Kidney (tissue), 14 donors: Measurements from ENCODE around the gene ZFPL1. TPM values are rescaled to one million over a fixed set of nuclear protein-coding genes. Genes with fewer than 3 reads are reported as not detected.
A peak's percentile ranks its signal among the peaks of the same experiment; 100 is the strongest.

ENCODE experiments used
- DNase-seq, 5 donors: peaks; one replicate each; pipeline ENCODE4 v3.0.0-alpha.2; 2013 to 2020
- FAIRE-seq: peaks from 2 replicates; lab custom pipeline; 2012; peaks lifted over from hg19 to GRCh38; lab: Jason Lieb, UNC
- H3K27ac ChIP-seq, 2 donors: one replicate each; pipeline ENCODE4 v1.7.0; 2013; ENCODE audit warnings: low read depth in 2 of 2, low read length in 2 of 2, inconsistent platforms in 1 of 2
- H3K27me3 ChIP-seq: one replicate; pipeline ENCODE4 v1.7.1; 2013; ENCODE audit warnings: low read length, inconsistent platforms; ENCODE audit not compliant: control insufficient read depth, insufficient read depth
- H3K36me3 ChIP-seq, 3 donors: one replicate each; pipeline versions ENCODE4 v1.7.0 to v1.7.1; 2013; ENCODE audit warnings: low read length in 3 of 3, control low read depth in 1 of 3, inconsistent platforms in 1 of 3; ENCODE audit not compliant: insufficient read depth in 3 of 3, control insufficient read depth in 2 of 3
- H3K4me1 ChIP-seq, 3 donors: one replicate each; pipeline versions ENCODE4 v1.7.0 to v1.7.1; 2013; ENCODE audit warnings: low read length in 3 of 3, inconsistent platforms in 1 of 3, low read depth in 1 of 3; ENCODE audit not compliant: control insufficient read depth in 2 of 3, insufficient read depth in 2 of 3
- H3K4me3 ChIP-seq, 3 donors: one replicate each; pipeline versions ENCODE4 v1.7.0 to v1.8.1; 2013; ENCODE audit warnings: low read length in 3 of 3, control low read depth in 1 of 3, inconsistent platforms in 1 of 3
- H3K9ac ChIP-seq, 3 donors: one replicate each; pipeline versions ENCODE4 v1.7.0 to v1.7.1; 2013; ENCODE audit warnings: low read length in 3 of 3, control low read depth in 1 of 3, inconsistent platforms in 1 of 3
- H3K9me3 ChIP-seq, 3 donors: one replicate each; pipeline versions ENCODE4 v1.7.0 to v1.7.1; 2013; ENCODE audit warnings: low read length in 3 of 3, control low read depth in 1 of 3, inconsistent platforms in 1 of 3; ENCODE audit not compliant: control insufficient read depth in 2 of 3, insufficient read depth in 1 of 3
- CTCF ChIP-seq: IDR thresholded peaks from 3 replicates; pipeline ENCODE4 v1.5.1; 2012; ENCODE audit warnings: mild to moderate bottlenecking, moderate library complexity, borderline replicate concordance; ENCODE audit not compliant: insufficient read depth; ENCODE audit errors: extremely low read depth
- intact Hi-C: fragments of 100-400 bp; cut with DNase I; formaldehyde crosslinking; loops from one replicate; pipeline ENCODE4 v1.11.1; 2022
- polyA plus RNA-seq: library from polyadenylated mRNA; stranded (reverse); fragments of 350-450 nt; fragmentation: Illumina TruSeq; extraction: RNeasy Lipid Tissue Mini Kit (QIAGEN cat#74804); gene quantifications from one replicate; pipeline ENCODE4 v1.2.3, GENCODE V29; 2014; ENCODE audit warnings: low read depth, low replicate concordance; ENCODE audit not compliant: insufficient read depth
- total RNA-seq: library from RNA; stranded (reverse); fragmentation: NEBNext Ultra II Directional; extraction: Animal tissue kit (Norgen Biotek cat#: 25700); gene quantifications from one replicate; pipeline ENCODE4 v1.2.1, GENCODE V29; 2021
- donor health status: control.
- donor health status: control.
- donor health status: control.
- donor health status: control.
- donor health status: control.
- donor health status: DM: yes; HTN: yes; CAD: no.
- donor health status: Normal renal cell carcinoma (clear cell type).

Gene ZFPL1
- total and polyA plus RNA-seq, 2 donors from 2014 or later = 31.4 to 43.1 TPM

GRCh38 chr11:65045728-65046127, 38.3 kb upstream of the ZFPL1 start:
- Histone ChIP-seq H3K27ac (no peak overlapping the region), H3K9me3 (no peaks in the 10 kb centered on the region), H3K36me3 (no peaks in the 10 kb centered on the region), H3K4me3 (no peak overlapping the region), H3K27me3 (no peaks in the 10 kb centered on the region), H3K4me1 (peaks cover 0 to 7% (median 0%) of the 10 kb centered on the region in 3 donors), H3K9ac (no peak overlapping the region)
- DNase-seq = no peak
- no peak for TF ChIP-seq CTCF
- intact Hi-C loops = no loop called here
- no peak for FAIRE-seq

- peak in 3 of 5 donors; percentile 17 to 45 (median 22) for DNase-seq
- Histone ChIP-seq H3K27me3 (no peaks in the 10 kb centered on the region), H3K36me3 (no peaks in the 10 kb centered on the region), H3K9me3 (no peaks in the 10 kb centered on the region), H3K4me1 (peaks cover 0 to 4% (median 0%) of the 10 kb centered on the region in 3 donors), H3K9ac (peak overlapping the region in 2 of 3 donors; percentile 8 to 26), H3K27ac (no peak overlapping the region), H3K4me3 (peak overlapping the region; percentile 33 to 58 (median 45))
- TF ChIP-seq CTCF = no peak
- no peak for FAIRE-seq
- intact Hi-C loops = no loop called here
Observed at GRCh38 chr11:65047581-65048422, 36.2 kb upstream of the ZFPL1 start.

GRCh38 chr11:65051398-65051858, 32.6 kb upstream of the ZFPL1 start:
- no peaks in the 10 kb centered on the region for H3K9me3 ChIP-seq

More at GRCh38 chr11:65051398-65051858, 32.6 kb upstream of the ZFPL1 start:
- Histone ChIP-seq H3K9ac (no peak overlapping the region), H3K36me3 (no peaks in the 10 kb centered on the region), H3K4me3 (no peak overlapping the region), H3K27ac (no peak overlapping the region), H3K27me3 (no peaks in the 10 kb centered on the region), H3K4me1 (peaks cover 0 to 4% (median 0%) of the 10 kb centered on the region in 3 donors)
- DNase-seq (no peak), FAIRE-seq (no peak)
- no peak for TF ChIP-seq CTCF
- intact Hi-C loops = no loop called here
